NT2/D1 (cell line): ENCODE data around the gene KCNIP1.

Source experiments
- DNase-seq: peaks from one replicate; pipeline ENCODE4 v3.0.0-alpha.2; 2011; ENCODE audit warnings: low read depth, low spot score
- H3K27me3 ChIP-seq: 2 replicates; pipeline ENCODE4 v1.6.0; 2011; ENCODE audit warnings: mild to moderate bottlenecking; ENCODE audit not compliant: insufficient read length, insufficient read depth
- H3K36me3 ChIP-seq: 2 replicates; pipeline ENCODE4 v1.6.1; 2011; ENCODE audit warnings: mild to moderate bottlenecking, low read length, mixed read lengths; ENCODE audit not compliant: insufficient read depth, insufficient read length
- H3K4me1 ChIP-seq: 2 replicates; pipeline ENCODE4 v1.5.1; 2011; ENCODE audit not compliant: insufficient read depth, insufficient read length
- H3K4me3 ChIP-seq: 2 replicates; pipeline ENCODE4 v1.5.1; 2011; ENCODE audit warnings: low read depth; ENCODE audit not compliant: insufficient read length
- H3K9ac ChIP-seq: 2 replicates; pipeline ENCODE4 v1.6.0; 2011; ENCODE audit warnings: low read depth; ENCODE audit not compliant: insufficient read length
- H3K9me3 ChIP-seq: 2 replicates; pipeline ENCODE4 v1.5.1; 2011; ENCODE audit warnings: mild to moderate bottlenecking, low read length; ENCODE audit not compliant: insufficient read depth
- SUZ12 ChIP-seq: IDR thresholded peaks from 2 replicates; pipeline ENCODE4 v1.6.1; 2011; ENCODE audit not compliant: insufficient read length, insufficient read depth; ENCODE audit errors: extremely low read depth
- YY1 ChIP-seq: IDR thresholded peaks from 2 replicates; pipeline ENCODE4 v1.6.1; 2011; ENCODE audit not compliant: insufficient read length, insufficient read depth
- ZNF274 ChIP-seq: IDR thresholded peaks from 2 replicates; pipeline ENCODE4 v1.6.1; 2011; ENCODE audit warnings: mild to moderate bottlenecking, low read depth, low read length

KCNIP1 gene

DNA sequence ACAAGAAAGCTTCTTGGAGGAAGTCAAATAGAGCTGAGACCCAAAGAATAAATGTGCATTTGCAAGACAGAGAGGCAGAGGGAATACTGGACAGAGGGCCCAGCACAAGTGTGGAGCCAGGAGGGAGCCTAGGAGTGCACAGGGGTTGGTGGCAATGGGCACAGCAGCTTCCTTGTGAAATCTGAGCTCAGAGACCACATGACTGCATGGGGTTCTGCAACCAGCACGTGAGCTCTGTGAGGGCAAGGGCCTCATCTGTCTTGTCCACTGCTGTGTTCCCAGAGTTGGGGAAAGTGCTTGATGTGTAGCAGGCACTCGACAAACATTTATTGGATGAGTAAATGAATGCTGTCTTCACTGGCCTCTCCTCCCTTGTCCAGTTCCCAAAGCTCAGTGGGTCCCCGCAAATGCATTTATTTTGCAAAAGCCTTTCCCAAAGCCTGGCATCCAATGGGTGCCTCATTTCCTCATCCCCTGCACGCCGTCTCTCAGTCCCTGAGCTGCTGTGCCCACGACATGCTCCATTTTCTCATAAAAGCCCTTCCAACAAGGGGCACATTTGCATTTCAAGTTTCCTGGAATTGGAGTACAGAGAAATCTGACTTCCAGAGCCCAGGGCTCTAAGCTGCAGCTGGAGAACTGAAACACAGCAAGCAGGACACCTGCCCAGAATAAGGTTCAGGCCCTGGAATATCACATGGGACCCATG, 58.5 kb downstream of the KCNIP1 start:
- TF ChIP-seq ZNF274 (no peak), YY1 (no peak), SUZ12 (no peak)
- H3K9ac ChIP-seq = no peak overlapping the region
- DNase-seq = no peak
- H3K27me3 ChIP-seq = no peaks in the 10 kb centered on the region
- H3K36me3 ChIP-seq = no peaks in the 10 kb centered on the region
- no peaks in the 10 kb centered on the region for H3K9me3 ChIP-seq
- H3K4me3 ChIP-seq = no peak overlapping the region
- peaks cover 4% of the 10 kb centered on the region for H3K4me1 ChIP-seq

DNA sequence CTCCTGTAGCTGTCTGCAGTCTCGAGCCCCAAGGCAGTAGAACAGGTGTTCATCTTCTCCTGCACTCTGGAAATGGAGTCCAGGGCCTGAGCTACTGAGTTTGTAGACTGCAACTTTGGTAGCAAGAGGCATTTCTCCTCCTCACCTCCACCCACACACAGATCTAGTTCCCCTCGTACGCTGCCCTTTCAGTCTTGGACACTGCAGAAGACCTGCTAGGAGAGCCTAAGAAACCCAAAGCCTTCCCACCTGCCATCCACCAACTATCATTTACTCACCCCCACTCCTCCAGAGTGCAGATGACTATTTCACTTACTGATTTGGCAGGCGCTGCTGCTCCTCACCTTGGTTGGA, 59.0 kb downstream of the KCNIP1 start:
- no peaks in the 10 kb centered on the region for H3K27me3 ChIP-seq
- H3K4me3 ChIP-seq = no peak overlapping the region
- no peaks in the 10 kb centered on the region for H3K9me3 ChIP-seq
- no peaks in the 10 kb centered on the region for H3K36me3 ChIP-seq
- H3K9ac ChIP-seq = no peak overlapping the region
- no peak for TF ChIP-seq YY1
- TF ChIP-seq ZNF274 = no peak
- no peak for TF ChIP-seq SUZ12
- no peak for DNase-seq
- H3K4me1 ChIP-seq = no peaks in the 10 kb centered on the region

DNA sequence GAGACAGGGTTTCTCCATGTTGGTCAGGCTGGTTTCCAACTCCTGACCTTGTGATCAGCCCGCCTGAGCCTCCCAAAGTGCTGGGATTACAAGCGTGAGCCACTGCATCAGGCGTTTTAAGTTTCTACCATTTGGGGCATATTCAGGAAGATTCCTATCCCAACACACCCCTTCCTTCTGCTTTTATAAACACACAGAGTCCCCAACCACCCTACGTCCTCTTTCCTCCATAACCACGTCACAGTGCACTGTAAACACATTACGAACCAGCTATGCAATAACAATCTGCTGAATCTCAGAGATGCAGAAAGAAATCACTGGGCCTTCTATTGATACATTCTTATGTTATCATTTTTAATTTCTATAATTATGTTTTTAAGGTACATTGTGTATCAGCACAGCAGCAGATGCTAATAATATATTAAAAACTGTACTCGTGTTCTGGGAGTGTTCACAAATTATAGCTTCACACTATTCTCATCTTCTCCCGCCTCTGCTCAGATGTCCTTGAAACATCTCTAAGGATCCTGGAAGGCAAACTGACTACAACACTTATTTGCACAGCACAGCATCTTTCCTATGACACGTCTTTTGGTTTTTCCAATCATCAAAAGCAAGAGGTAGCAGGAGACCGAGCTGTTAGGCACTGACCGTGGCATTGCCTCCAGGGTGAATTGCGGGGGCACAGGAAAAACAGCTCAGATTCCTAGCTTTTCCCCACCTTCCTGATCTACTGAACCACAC, 60.2 kb downstream of the KCNIP1 start:
- Histone ChIP-seq H3K4me1 (no peaks in the 10 kb centered on the region), H3K9me3 (no peaks in the 10 kb centered on the region), H3K4me3 (no peak overlapping the region), H3K36me3 (no peaks in the 10 kb centered on the region), H3K9ac (no peak overlapping the region), H3K27me3 (no peaks in the 10 kb centered on the region)
- no peak for DNase-seq
- TF ChIP-seq SUZ12 (no peak), ZNF274 (no peak), YY1 (no peak)

DNA sequence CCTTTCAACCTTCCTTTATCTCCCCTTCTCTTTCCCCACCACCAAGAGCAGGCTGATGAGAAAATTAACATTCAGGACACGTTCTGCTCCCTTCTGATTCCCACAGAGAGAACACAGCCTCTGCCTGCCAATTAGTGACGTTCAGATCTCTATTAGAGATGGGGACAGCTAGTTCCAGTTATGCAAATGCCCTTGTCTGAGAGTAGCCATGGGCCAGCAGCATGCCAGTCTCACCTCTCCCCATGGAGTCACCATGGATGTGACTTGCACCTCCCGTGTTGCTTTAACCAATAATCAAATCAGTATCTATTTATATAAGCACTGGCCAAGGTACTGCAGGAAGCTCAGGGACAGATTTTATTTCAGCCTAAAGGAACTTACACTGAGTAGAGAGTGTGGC, 61.3 kb downstream of the KCNIP1 start:
- H3K36me3 ChIP-seq = no peaks in the 10 kb centered on the region
- no peak for TF ChIP-seq YY1
- TF ChIP-seq SUZ12 = no peak
- no peak for TF ChIP-seq ZNF274
- H3K9me3 ChIP-seq = no peaks in the 10 kb centered on the region
- H3K27me3 ChIP-seq = no peaks in the 10 kb centered on the region
- H3K4me1 ChIP-seq = no peaks in the 10 kb centered on the region
- no peak for DNase-seq
- H3K4me3 ChIP-seq = no peak overlapping the region
- H3K9ac ChIP-seq = no peak overlapping the region

GRCh38 chr5:170569101-170569500, 65.3 kb downstream of the KCNIP1 start:
- no peaks in the 10 kb centered on the region for H3K27me3 ChIP-seq
- no peak for DNase-seq
- no peaks in the 10 kb centered on the region for H3K36me3 ChIP-seq
- H3K4me1 ChIP-seq = no peaks in the 10 kb centered on the region
- H3K4me3 ChIP-seq = no peak overlapping the region
- no peaks in the 10 kb centered on the region for H3K9me3 ChIP-seq
- no peak for TF ChIP-seq YY1
- TF ChIP-seq SUZ12 = no peak
- no peak for TF ChIP-seq ZNF274
- no peak overlapping the region for H3K9ac ChIP-seq

GRCh38 chr5:170570476-170570875, 66.7 kb downstream of the KCNIP1 start:
- no peaks in the 10 kb centered on the region for H3K27me3 ChIP-seq
- H3K4me3 ChIP-seq = no peak overlapping the region
- no peaks in the 10 kb centered on the region for H3K36me3 ChIP-seq
- no peaks in the 10 kb centered on the region for H3K4me1 ChIP-seq
- H3K9me3 ChIP-seq = peaks cover under 1% of the 10 kb centered on the region; the same call in 1 of the 2 replicates
- TF ChIP-seq ZNF274 = no peak
- TF ChIP-seq SUZ12 = no peak
- no peak for TF ChIP-seq YY1
- no peak overlapping the region for H3K9ac ChIP-seq
- DNase-seq = no peak

- Histone ChIP-seq H3K36me3 (no peaks in the 10 kb centered on the region), H3K4me3 (no peak overlapping the region), H3K9ac (no peak overlapping the region), H3K9me3 (peaks cover 9% of the 10 kb centered on the region; the same call in 1 of the 2 replicates), H3K4me1 (no peaks in the 10 kb centered on the region), H3K27me3 (no peaks in the 10 kb centered on the region)
- DNase-seq = no peak
- TF ChIP-seq SUZ12 (no peak), YY1 (no peak), ZNF274 (no peak)
Observed at GRCh38 chr5:170571281-170571731, 67.5 kb downstream of the KCNIP1 start.
